ENCODE measurements around the gene CNTN2.

Gene CNTN2

GRCh38 chr1:205056188-205056611, 13.2 kb downstream of the CNTN2 start:
- no peak for DNase-seq

GRCh38 chr1:205056956-205057568, 14.1 kb downstream of the CNTN2 start:
- DNase-seq: no peak

GRCh38 chr1:205057808-205058575, 15.0 kb downstream of the CNTN2 start:
- peak in 1 of 2 experiments; percentile 17 for DNase-seq

- DNase-seq: no peak
Measured at GRCh38 chr1:205058853-205059252, 15.8 kb downstream of the CNTN2 start.

GRCh38 chr1:205059660-205060059, 16.6 kb downstream of the CNTN2 start:
- no peak for DNase-seq

- DNase-seq: no peak
Measured at GRCh38 chr1:205060746-205061145, 17.7 kb downstream of the CNTN2 start.

GRCh38 chr1:205061227-205061626, 18.2 kb downstream of the CNTN2 start:
- DNase-seq: no peak

- peak; percentile 14 to 81 for DNase-seq
Measured at GRCh38 chr1:205061665-205062069, 18.7 kb downstream of the CNTN2 start.

- no peak for DNase-seq
Measured at GRCh38 chr1:205062319-205062718, 19.3 kb downstream of the CNTN2 start.

GRCh38 chr1:205062895-205063294, 19.9 kb downstream of the CNTN2 start:
- no peak for DNase-seq

GRCh38 chr1:205064301-205064700, 21.3 kb downstream of the CNTN2 start:
- DNase-seq: no peak

- no peak for DNase-seq
Measured at GRCh38 chr1:205064741-205065316, 21.8 kb downstream of the CNTN2 start.

- no peak for DNase-seq
Measured at GRCh38 chr1:205065666-205066065, 22.7 kb downstream of the CNTN2 start.

GRCh38 chr1:205066141-205066818, 23.3 kb downstream of the CNTN2 start:
- DNase-seq: no peak

GRCh38 chr1:205067031-205067430, 24.0 kb downstream of the CNTN2 start:
- no peak for DNase-seq

- no peak for DNase-seq
Measured at GRCh38 chr1:205068001-205068400, 25.0 kb downstream of the CNTN2 start.

GRCh38 chr1:205068457-205069040, 25.5 kb downstream of the CNTN2 start:
- no peak for DNase-seq

- DNase-seq: no peak
Measured at GRCh38 chr1:205069371-205070125, 26.5 kb downstream of the CNTN2 start.

- no peak for DNase-seq
Measured at GRCh38 chr1:205071028-205071409, 28.0 kb downstream of the CNTN2 start.

GRCh38 chr1:205071801-205072200, 28.8 kb downstream of the CNTN2 start:
- no peak for DNase-seq

- DNase-seq: no peak
Measured at GRCh38 chr1:205072286-205072685, 29.3 kb downstream of the CNTN2 start.

GRCh38 chr1:205072881-205073280, 29.9 kb downstream of the CNTN2 start:
- DNase-seq: no peak

All from NCI-H526 (cell line).